H1 (cell line): ENCODE results near the gene MYO1D. TPM values are rescaled to one million over a fixed set of nuclear protein-coding genes. Genes with fewer than 3 reads are reported as not detected.

Source experiments
- HDAC2 ChIP-seq, 2 experiments: fragments of 300-600 bp in 1 of 2; sonication (generic) in 1 of 2; IDR thresholded peaks; 2 replicates each; pipeline ENCODE4 v1.6.1; 2011 to 2012; ENCODE audit warnings: low read depth in 2 of 2, low read length in 2 of 2, mild to moderate bottlenecking in 2 of 2, moderate library complexity in 2 of 2, borderline replicate concordance in 1 of 2, inconsistent platforms in 1 of 2
- JUN ChIP-seq: IDR thresholded peaks from 2 replicates; pipeline ENCODE4 v1.6.1; 2011; ENCODE audit warnings: low read depth, mild to moderate bottlenecking, improper control_type of control experiment, low read length
- SRF ChIP-seq: IDR thresholded peaks from 2 replicates; pipeline ENCODE4 v1.6.1; 2011; ENCODE audit warnings: mild to moderate bottlenecking, low read depth, low read length, moderate library complexity
- SUZ12 ChIP-seq: fragments of 200-600 bp; sonication (generic); IDR thresholded peaks from 2 replicates; pipeline ENCODE4 v1.6.1; 2012; ENCODE audit warnings: mild to moderate bottlenecking, inconsistent platforms, low read length, moderate library complexity, mixed read lengths
- USF2 ChIP-seq: IDR thresholded peaks from 2 replicates; pipeline ENCODE4 v1.6.1; 2011; ENCODE audit warnings: low read length, improper control_type of control experiment
- polyA plus RNA-seq, 7 experiments: library from polyadenylated mRNA; depleted of rRNA in 3 of 7; stranded (reverse) in 5 of 7; unstranded in 2 of 7; fragments of >200 nt in 5 of 7; fragments of 200-250 nt in 2 of 7; gene quantifications; 1 replicate in 5 of 7; 2 replicates in 1 of 7; 4 replicates in 1 of 7; pipeline versions ENCODE4 v1.2.1 to v1.2.3, GENCODE V29; 2011 to 2013; ENCODE audit warnings: missing spikeins in 2 of 7, mixed read lengths in 2 of 7
- total RNA-seq: library from RNA; stranded (reverse); fragmentation: NEBNext Ultra II Directional; extraction: Animal tissue kit (Norgen Biotek cat#: 25700); gene quantifications from 2 replicates; pipeline ENCODE4 v1.2.1, GENCODE V29; 2021

Gene MYO1D
- total and polyA plus RNA-seq, 2 of the 8 experiments (the other 6 are each of a cell fraction or from before 2014, with no cell fraction given), result 6.5 to 25.4 TPM

GRCh38 chr17:32601866-32602265, 275.1 kb downstream of the MYO1D start (continued):
- TF ChIP-seq JUN (no peak), SRF (no peak), USF2 (no peak), SUZ12 (no peak), HDAC2 (IDR thresholded peaks at IDR 0.05; ENCODE audit: borderline replicate concordance in 1 of 2, low read depth in 2 of 2, low read length in 2 of 2) (no peak)
